Stimulated activated CD8-positive, alpha-beta memory T cell treated with anti-CD3 and anti-CD28 coated beads, Interleukin-2, amount 100 ng/mL, for 1 hour (primary cell): ENCODE measurements around the gene DNAJB8.

ENCODE experiments used
- DNase-seq, 2 donors: peaks; one replicate each; pipeline ENCODE4 v3.0.0-alpha.2; 2020; ENCODE audit warnings: low read depth in 2 of 2

The DNAJB8 gene

GRCh38 chr3:128445357-128445756 lies 21.3 kb downstream of the DNAJB8 start:
- DNase-seq, result no peak

- DNase-seq, result no peak
Observed at GRCh38 chr3:128443771-128444170, 22.9 kb downstream of the DNAJB8 start.

GRCh38 chr3:128442949-128443348 lies 23.7 kb downstream of the DNAJB8 start:
- DNase-seq, result no peak

GRCh38 chr3:128442070-128442469 lies 24.6 kb downstream of the DNAJB8 start:
- no peak for DNase-seq

GRCh38 chr3:128439226-128439625 lies 27.5 kb downstream of the DNAJB8 start:
- no peak for DNase-seq

GRCh38 chr3:128438488-128439072 lies 28.1 kb downstream of the DNAJB8 start:
- DNase-seq, result no peak

GRCh38 chr3:128436214-128436613 lies 30.5 kb downstream of the DNAJB8 start:
- no peak for DNase-seq

- DNase-seq, result no peak
Observed at GRCh38 chr3:128435561-128435960, 31.1 kb downstream of the DNAJB8 start.

GRCh38 chr3:128435058-128435457 lies 31.6 kb downstream of the DNAJB8 start:
- DNase-seq, result no peak

- no peak for DNase-seq
Observed at GRCh38 chr3:128434524-128434923, 32.2 kb downstream of the DNAJB8 start.

GRCh38 chr3:128433837-128434165 lies 32.9 kb downstream of the DNAJB8 start:
- DNase-seq, result no peak

GRCh38 chr3:128432971-128433836 lies 33.5 kb downstream of the DNAJB8 start:
- DNase-seq, result no peak

- DNase-seq, result no peak
Observed at GRCh38 chr3:128432301-128432970, 34.3 kb downstream of the DNAJB8 start.

- no peak for DNase-seq
Observed at GRCh38 chr3:128431803-128432300, 34.8 kb downstream of the DNAJB8 start.

- DNase-seq, result no peak
Observed at GRCh38 chr3:128430731-128431130, 36.0 kb downstream of the DNAJB8 start.

- DNase-seq, result no peak
Observed at GRCh38 chr3:128430301-128430700, 36.4 kb downstream of the DNAJB8 start.

- DNase-seq, result no peak
Observed at GRCh38 chr3:128429751-128430150, 36.9 kb downstream of the DNAJB8 start.

- DNase-seq, result no peak
Observed at GRCh38 chr3:128429275-128429674, 37.4 kb downstream of the DNAJB8 start.

GRCh38 chr3:128427872-128428822 lies 38.5 kb downstream of the DNAJB8 start:
- DNase-seq, result no peak

- no peak for DNase-seq
Observed at GRCh38 chr3:128427175-128427857, 39.4 kb downstream of the DNAJB8 start.
